T-helper 2 cell treated with Interferon-gamma antibody and Interleukin-4, amounts not matched to agents 100 ng/mL and 5 ng/mL, for 36 hours (primary cell): ENCODE data around the gene RNF40. TPM values are rescaled to one million over a fixed set of nuclear protein-coding genes. Genes with fewer than 3 reads are reported as not detected.

Experiments used
- intact Hi-C: fragments of 100-400 bp; cut with micrococcal nuclease; formaldehyde crosslinking; loops from one replicate; pipeline ENCODE4 v1.15.1; 2023
- total RNA-seq: library from RNA; stranded (reverse); gene quantifications from 2 replicates; pipeline ENCODE4 v1.2.3, GENCODE V29; 2022

Gene RNF40
- total RNA-seq, 1 donor from 2014 or later: 85.5 TPM

GRCh38 chr16:30761427-30761927 is 645 bp upstream of the RNF40 start:
- intact Hi-C loops: loop anchor here (5.0 kb wide), 1 partner anchor 141 kb away; no protein-coding TSS in a partner anchor

- intact Hi-C loops: loop anchor here (1.0 to 5.0 kb wide), 4 partner anchors 15 to 159 kb away; partner anchors contain the start of gene PHKG2
These were observed 1.0 kb downstream of the RNF40 start for GRCh38 chr16:30762991-30763725.

GRCh38 chr16:30764086-30764485 is 2.0 kb downstream of the RNF40 start:
- intact Hi-C loops: loop anchor here (5.0 kb wide), 1 partner anchor 138 kb away; no protein-coding TSS in a partner anchor

- intact Hi-C loops: loop anchor here (5.0 kb wide), 1 partner anchor 137 kb away; no protein-coding TSS in a partner anchor
These were observed 2.8 kb downstream of the RNF40 start for GRCh38 chr16:30764816-30765465.

GRCh38 chr16:30766206-30766932 is 4.2 kb downstream of the RNF40 start:
- intact Hi-C loops: no loop called here

GRCh38 chr16:30766933-30767284 is 4.8 kb downstream of the RNF40 start:
- intact Hi-C loops: no loop called here

- intact Hi-C loops: no loop called here
These were observed 5.8 kb downstream of the RNF40 start for GRCh38 chr16:30767767-30768465.

GRCh38 chr16:30768583-30769181 is 6.6 kb downstream of the RNF40 start:
- intact Hi-C loops: no loop called here

- intact Hi-C loops: no loop called here
These were observed 7.4 kb downstream of the RNF40 start for GRCh38 chr16:30769379-30770089.

GRCh38 chr16:30771726-30772125 is 9.6 kb downstream of the RNF40 start:
- intact Hi-C loops: no loop called here

GRCh38 chr16:30773826-30774225 is 11.7 kb downstream of the RNF40 start:
- intact Hi-C loops: no loop called here

- intact Hi-C loops: loop anchor here (5.0 kb wide), 1 partner anchor 148 kb away; the partner anchor contains the start of gene FBXL19
These were observed 12.4 kb downstream of the RNF40 start for GRCh38 chr16:30774367-30775130.

GRCh38 chr16:30775131-30775391 is 12.9 kb downstream of the RNF40 start:
- intact Hi-C loops: loop anchor here (5.0 kb wide), 1 partner anchor 147 kb away; the partner anchor contains the start of gene FBXL19

- intact Hi-C loops: loop anchor here (5.0 kb wide), 1 partner anchor 147 kb away; the partner anchor contains the start of gene FBXL19
These were observed 13.5 kb downstream of the RNF40 start for GRCh38 chr16:30775392-30776188.

GRCh38 chr16:30777591-30778297 is 15.6 kb downstream of the RNF40 start:
- intact Hi-C loops: loop anchor here (5.0 kb wide), 1 partner anchor 145 kb away; the partner anchor contains the start of gene FBXL19

- intact Hi-C loops: loop anchor here (5.0 kb wide), 1 partner anchor 144 kb away; the partner anchor contains the start of gene FBXL19
These were observed 16.6 kb downstream of the RNF40 start for GRCh38 chr16:30778549-30779244.

GRCh38 chr16:30779596-30779995 is 17.5 kb downstream of the RNF40 start:
- intact Hi-C loops: loop anchor here (5.0 kb wide), 1 partner anchor 143 kb away; the partner anchor contains the start of gene FBXL19
